ENCODE measurements around the gene GATM.

GRCh38 chr15:45361878-45362277 is 16.5 kb downstream of the GATM start:
- TF ChIP-seq CTCF (IDR thresholded peaks at IDR 0.05) (no peak), POLR2A (IDR thresholded peaks at IDR 0.05) (no peak)

All from adrenal gland (tissue), 5 donors.